ENCODE measurements around the gene ZDHHC14. TPM values are rescaled to one million over a fixed set of nuclear protein-coding genes. Genes with fewer than 3 reads are reported as not detected.
"Not testable (repeated sequence)": the region's sequence is repeated elsewhere in the genome, so short reads cannot be mapped to it uniquely, and the experiment has no call there.

ZDHHC14 gene
- polyA plus RNA-seq, 4 donors, result 20.1 to 27.9 (median 22.5) TPM

DNA sequence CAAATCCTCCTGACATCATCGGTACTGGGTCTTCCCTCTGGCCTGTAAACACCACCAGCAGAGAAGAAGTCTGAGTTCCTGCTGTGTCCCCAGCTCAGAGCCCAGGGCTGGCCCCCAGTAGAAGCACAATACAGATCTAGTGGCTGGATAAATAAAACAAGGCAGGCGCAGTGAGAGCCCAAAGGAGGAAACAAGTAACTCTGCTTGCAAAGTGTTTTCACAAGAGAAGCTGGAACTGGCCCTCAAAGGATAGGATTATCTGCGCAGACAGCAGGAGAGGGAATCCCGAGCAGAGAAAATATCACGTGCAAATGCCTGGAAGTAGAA is 205.1 kb downstream of the ZDHHC14 start:
- no peak for DNase-seq (ENCODE audit: low read depth in 4 of 4, low spot score in 3 of 4)

DNA sequence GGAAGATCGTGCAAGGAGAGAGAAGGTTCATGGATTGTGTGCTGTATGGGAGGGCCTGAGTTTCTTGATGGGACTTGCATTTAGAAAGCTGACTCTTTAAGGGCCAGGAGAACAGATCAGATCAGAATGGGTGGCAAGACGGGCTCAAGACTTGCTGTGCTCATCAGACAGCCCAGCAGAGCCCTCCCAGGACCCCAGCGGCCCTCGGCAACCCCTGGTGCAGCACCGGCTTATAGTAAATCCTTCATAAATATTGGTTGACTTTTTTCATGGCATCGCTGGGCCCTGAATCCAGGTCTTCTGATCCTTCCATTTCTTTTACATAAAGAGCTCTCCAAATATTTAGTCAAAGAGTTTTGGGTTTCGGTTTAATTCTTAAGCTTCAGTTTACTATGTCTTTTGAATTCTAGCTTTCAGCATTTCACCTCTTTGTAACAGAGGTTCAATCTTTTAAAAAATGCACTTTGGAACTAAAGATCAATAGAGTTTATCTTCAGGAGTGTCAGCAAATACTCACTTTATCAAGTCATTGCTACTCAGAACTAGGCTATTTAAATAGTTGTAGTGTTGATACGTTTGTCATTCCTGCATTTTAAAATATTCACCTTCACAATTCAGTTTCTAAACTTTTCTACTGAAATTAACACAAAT is 205.6 kb downstream of the ZDHHC14 start:
- no peak for DNase-seq (ENCODE audit: low read depth in 4 of 4, low spot score in 3 of 4)

DNA sequence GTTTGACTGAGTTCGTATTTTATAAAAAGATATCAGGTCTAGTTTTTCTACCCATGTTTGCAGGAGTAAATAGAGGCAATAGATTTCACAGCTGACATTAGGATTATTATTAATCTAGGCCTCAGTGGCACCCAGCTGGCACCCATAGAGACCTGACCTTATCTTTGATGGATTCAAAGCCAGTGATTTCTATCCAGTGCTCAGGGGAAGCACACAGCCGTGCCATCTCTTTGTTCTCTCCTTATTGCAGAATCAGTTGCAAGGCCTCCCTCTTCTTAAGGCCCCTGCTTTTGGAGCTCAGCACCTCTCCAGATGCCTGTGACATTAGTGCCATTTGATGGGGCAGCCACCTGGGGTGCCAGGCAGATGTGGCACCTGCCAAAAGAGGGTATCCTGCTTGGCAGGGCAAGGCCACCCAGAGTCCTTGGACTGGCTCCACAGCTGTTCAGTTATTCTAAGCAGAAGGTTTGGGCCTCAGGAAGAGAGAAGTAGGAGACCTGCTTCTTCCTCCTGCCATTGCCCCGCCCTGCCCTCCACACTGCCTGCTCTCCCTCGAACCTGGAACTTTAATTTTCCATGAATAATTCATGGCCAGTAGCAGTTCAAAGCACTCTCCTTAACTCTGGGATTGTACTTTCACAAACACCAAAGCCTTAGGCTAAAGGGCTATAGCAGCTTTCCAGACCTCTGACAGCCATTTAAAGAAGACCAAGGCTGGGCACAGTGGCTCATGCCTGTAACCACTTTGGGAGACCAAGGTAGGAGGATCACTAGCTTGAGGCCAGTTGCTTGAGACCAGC is 206.3 kb downstream of the ZDHHC14 start:
- DNase-seq (ENCODE audit: low read depth in 4 of 4, low spot score in 3 of 4), result no peak

DNA sequence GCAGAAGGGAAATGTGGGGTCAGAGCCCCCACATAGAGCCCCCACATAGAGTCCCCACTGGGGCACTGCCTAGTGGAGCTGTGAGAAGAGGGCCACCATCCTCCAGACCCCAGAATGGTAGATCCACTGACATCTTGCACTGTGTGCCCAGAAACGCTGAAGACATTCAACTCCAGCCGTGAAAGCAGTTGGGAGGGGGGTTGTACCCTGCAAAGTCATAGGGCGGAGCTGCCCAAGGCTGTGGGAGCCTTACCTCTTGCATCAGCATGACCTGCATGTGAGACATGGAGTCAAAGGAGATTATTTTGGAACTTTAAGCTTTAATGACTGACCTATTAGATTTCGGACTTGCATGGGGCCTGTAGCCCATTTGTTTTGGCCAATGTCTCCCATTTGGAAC is 209.7 kb downstream of the ZDHHC14 start:
- DNase-seq (ENCODE audit: low read depth in 4 of 4, low spot score in 3 of 4), result not testable (repeated sequence)

DNA sequence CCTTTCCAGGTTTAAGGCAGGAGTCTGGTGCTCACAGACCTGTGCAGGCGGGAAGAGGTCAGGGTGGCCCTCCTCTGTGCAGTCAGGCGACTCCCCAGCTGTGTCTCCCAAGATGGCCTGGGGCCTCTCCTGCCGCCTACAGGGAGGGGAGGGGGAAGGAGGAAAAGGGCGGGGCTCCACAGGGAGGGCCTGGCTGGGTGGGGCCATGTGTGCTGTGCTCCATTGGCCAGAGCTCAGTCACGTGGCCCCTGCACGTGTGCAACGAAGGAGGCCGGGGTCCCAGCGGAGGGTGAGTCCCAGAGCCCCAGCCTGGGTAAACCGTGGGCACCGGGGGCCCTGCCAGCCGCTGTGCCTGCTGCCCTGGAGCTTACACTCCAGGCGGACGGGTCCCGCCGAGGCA is 211.6 kb downstream of the ZDHHC14 start:
- no peak for DNase-seq (ENCODE audit: low read depth in 4 of 4, low spot score in 3 of 4)

DNA sequence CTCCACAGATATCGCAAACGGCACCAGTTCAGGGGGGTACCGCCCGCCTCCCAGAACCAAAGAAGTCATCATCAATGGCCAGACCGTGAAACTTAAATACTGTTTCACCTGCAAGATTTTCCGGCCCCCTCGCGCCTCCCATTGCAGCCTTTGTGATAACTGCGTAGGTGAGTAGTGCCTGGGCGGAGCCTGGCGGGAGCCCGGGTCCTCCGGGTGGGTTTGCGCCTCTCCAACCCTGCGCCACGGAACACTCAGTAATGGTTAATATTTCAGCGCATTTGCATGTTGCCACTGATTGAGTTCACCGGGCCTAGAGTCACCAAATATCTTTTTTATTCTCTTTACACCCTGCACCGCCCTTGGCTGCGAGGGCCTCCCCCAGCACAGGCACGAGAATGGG is 212.0 kb downstream of the ZDHHC14 start:
- DNase-seq (ENCODE audit: low read depth in 4 of 4, low spot score in 3 of 4), result no peak

DNA sequence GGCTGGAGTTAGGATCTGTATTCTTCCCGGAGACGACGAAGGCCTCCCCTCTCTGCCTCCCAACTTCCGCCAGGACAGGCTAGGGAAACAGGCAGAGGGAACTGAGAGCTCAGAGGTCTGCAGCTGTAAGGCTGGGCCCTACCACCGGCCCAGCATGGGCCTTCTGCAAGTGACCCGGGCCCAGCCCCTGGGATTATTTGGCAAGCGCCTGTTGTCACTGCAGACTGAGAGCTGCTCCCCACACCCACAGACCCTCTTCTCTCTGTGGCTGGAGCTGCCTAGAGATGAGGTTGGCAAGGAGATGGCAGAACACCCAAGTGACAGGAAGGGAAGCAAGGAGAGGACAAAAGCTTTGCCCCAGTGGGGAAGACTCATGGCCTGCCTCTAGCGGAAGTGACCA is 212.6 kb downstream of the ZDHHC14 start:
- no peak for DNase-seq (ENCODE audit: low read depth in 4 of 4, low spot score in 3 of 4)

DNA sequence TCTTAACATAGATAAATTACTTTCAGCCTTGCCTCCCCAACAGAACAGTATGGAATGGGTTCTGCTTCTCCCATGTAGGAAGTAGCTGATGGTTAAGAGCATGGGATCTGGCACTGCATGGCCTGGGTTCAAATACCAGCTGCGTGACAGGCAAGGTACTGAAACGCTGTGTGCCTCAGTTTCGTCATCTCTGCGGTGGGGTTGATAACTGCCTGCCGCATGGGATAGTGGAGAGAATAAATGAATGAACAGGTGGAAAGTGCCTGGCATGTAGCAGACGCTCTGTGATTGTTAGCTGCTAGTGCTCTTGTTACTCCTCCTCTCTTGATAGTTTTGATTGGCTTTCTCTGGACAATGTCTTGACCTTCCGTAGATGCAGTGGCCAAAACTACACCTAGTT is 213.3 kb downstream of the ZDHHC14 start:
- DNase-seq (ENCODE audit: low read depth in 4 of 4, low spot score in 3 of 4), result no peak

DNA sequence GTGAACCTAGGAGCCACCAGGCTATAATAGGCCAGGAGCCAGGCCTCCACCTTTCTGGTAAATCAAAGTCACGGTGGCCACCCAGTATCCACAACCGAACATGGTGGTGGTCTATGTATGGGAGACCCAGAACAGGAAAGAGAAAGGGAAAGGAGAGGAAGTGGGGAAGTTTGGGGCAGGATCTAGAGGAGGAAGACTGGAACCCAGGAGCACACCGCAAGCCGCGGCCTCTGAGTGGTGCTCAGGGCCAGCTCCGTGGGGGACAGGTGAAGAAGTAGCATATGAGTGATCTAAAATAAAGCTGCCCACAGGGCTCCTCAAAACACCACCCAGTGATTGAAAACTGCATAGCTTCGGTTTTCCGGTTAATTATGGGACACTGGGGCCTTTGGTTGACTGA is 214.8 kb downstream of the ZDHHC14 start:
- no peak for DNase-seq (ENCODE audit: low read depth in 4 of 4, low spot score in 3 of 4)

DNA sequence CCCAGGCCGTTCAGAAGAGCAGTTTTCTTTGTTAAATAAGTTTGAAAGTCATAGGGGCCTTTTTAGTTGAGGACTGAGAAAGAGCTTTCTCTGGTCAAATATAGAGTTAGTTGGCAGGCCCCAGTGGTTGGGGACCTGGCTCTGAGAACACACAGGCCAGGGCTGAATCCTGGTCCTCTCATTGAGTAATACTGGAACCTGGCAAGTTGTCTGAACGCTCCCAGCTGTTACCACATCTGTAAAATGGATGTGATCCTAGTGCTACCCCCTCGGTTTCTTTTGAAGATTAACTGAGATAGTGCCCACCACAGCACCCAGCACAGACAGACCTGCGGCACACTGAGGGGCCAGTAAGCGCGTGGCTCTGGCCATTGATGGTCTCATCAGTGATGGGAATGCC is 215.5 kb downstream of the ZDHHC14 start:
- no peak for DNase-seq (ENCODE audit: low read depth in 4 of 4, low spot score in 3 of 4)

DNA sequence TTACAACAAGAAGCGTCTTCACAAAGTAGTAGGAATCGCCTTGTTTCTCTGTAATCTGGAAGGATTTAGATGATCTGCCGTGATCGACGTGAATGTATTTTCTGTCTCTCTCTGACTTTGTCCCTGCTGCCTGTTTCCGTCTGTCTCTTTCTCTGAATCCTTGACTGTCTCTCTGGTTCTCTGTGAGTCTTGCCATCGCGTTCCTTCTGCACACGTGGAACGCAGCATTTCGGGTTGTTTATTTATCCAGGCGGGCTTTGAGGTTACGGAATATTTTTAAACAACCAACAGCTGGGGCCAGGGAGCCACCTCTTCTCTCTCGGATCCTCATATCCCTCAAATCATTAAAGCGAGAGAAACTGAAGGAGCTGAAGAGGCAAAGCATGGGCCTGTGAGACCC is 215.9 kb downstream of the ZDHHC14 start:
- no peak for DNase-seq (ENCODE audit: low read depth in 4 of 4, low spot score in 3 of 4)

DNA sequence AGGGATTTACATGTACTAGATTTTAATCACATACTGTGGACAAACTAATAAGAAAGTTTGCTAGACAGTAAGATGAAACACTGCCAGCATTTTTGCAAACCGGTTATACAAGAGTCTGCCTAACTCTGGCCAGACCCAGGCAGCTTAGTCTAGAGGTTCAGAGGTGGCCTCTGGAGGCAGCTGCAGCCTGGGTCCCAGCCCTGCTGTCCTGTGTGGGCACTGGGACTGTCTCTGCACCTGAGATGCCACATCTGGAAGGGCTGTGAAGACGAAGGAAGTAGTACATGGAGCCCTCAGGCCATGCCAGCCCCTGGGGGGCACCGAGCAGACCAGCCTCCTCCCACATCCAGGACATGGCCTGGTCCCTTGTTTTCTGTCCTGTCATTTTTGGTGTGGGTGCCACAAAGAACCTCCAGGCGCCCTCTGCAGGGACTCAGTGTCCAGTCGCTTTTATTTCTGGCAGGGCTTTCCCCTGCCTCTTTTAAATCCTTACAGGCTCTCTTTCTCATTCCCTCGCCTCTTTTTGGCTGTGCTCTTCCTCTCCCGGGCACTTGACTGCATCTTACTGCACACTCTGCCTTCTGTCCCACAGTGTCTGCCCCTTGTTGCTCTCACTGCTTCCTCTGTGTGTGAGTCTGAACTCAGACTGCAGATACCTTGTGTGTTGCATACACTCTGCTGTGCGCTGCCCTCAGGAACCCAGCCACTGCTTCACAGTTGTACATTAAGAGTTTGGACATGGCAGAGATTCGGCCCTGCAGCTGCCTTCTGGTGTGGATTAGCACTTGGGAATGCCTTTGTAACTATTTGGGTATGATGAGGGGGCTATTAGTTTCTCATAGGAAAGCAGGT is 216.7 kb downstream of the ZDHHC14 start:
- peak in 1 of 4 donors; percentile 37 for DNase-seq (ENCODE audit: low read depth in 4 of 4, low spot score in 3 of 4)

DNA sequence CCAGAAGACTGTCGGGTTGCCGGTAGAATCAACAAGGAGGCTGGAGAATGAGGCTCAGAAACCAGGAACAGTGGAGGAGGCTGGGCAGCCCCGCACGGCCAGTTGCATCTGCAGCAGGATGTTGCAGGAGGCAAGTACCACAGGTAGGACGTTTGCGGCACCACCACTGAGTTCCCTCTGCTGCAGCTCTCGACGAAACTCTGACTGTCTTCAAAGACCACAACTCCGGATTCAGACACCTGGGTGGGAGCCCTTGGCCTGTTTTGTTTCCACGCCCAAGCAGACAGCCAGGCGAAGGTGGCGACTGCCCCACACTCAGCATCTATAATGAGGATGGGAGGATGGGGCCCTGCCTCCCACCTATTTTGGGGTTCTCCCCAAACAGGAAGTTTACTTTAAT is 218.2 kb downstream of the ZDHHC14 start:
- DNase-seq (ENCODE audit: low read depth in 4 of 4, low spot score in 3 of 4), result no peak

DNA sequence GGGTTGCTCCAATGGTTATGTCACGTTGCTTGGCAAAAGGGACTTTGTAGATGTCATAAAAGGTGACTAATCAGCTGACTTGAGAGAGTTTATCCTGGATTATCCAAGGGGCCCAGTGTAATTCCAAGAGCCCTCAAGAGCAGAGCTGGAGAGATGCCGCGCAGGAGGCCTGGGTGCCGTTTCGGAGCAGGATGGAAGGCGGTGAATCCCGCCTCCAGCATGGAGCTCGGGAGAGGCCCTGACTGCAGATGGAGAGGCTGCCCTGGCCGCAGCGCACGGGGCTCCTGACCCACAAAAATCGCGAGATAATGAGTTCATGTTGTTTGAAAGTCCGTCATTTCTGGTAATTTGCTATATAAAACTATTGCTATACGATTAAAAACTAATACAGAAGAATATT is 219.8 kb downstream of the ZDHHC14 start:
- no peak for DNase-seq (ENCODE audit: low read depth in 4 of 4, low spot score in 3 of 4)

DNA sequence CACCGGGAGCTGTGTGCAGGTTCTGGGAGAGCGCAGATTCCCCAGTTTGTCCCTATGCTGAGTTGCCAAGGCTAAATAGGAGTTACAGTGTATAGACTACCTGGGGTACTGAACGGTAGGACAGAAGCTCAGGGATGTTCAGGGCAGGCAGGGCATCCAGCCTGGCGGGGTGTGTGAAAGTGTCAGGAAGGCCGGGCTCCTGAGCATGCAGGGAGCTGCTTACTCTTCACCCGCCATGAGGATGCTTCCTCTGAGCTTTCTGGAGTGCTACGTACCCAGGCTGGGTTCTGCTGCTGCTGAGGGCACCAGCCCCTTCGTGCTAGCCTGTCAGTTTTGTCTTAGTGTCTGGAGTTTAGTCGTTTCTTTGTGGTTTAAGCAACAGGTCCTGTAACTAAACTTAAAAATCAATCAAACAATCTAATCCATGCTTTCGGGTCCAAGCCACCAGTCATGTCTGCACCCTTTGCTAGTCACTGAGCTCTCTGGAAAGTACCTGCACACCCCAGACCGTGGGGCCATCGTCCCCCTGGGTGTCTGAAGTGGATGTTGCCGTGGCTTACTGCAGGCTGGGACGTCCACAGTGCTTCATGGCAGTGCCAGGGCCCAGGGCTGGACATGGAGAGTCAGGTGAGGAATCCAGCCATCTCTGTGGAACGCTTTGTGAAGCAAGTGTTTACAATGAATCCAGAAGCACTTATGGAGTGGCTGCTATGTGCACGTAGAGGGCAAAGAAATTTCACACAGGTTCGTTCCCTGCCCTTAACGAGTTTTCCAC is 221.7 kb downstream of the ZDHHC14 start:
- DNase-seq (ENCODE audit: low read depth in 4 of 4, low spot score in 3 of 4), result no peak

DNA sequence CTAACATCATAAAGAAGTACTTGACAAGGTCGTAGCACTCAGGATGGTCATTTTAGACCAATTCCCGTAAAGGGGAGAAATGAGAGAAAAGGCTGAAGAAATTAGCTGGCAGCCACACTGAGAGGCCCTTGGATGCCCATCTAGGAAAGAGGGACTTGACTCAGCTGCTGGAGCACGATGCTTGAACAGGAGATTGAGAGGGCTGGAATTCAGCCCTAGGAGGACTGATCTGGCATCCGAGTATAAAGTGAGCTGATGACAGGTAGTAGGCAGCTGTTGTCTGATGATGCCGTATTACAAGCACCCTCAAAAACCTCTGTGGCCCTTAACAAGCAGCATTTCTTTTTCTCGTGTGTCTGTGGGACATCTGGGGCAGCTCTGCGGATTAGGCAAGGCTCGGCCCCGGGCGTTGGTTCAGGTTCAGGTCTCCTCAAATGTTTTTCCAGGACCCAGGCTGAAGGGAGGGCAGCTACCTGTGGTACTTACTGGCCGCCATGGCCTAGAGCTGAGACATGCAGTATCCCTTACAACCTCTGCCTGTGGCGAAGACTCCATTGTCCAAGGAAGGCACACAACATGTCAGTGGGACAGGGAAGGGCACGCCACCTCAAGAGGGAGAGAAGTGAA is 222.4 kb downstream of the ZDHHC14 start:
- no peak for DNase-seq (ENCODE audit: low read depth in 4 of 4, low spot score in 3 of 4)

DNA sequence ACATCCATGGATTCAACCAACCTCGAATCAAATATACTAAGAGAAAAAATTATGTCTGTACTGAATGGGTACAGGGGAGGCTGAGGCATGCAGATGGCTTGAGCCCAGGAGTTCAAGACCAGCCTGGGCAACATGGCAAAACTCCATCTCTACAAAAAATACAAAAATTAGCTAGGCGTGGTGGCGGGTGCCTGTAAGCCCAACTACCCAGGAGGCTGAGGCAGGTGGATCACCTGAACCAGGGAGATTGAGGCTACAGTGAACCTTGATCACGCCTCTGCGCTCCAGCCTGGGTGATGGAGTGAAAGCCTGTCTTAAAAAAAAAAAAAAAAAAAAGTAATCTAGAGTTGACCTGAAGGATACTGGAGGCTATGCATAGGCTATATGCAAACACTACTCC is 223.0 kb downstream of the ZDHHC14 start:
- no peak for DNase-seq (ENCODE audit: low read depth in 4 of 4, low spot score in 3 of 4)

DNA sequence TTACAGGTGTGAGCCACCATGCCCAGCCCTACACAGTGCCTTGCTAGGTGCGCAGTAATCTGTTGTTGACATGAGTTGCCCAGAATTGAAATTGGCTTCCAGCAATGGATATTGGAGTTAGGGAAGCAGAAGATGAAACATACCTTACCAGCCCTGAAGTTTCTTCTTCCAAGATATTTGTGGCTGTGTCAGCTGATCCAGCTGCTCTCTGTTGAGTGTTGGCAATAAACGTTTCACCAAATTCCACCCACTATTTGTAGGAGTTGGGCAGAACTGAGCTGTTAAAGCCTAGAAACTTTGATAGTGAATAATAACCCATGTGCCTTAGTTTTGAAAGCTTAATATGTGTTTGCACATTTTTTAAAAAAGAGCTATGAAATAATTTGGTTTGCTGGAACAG is 223.8 kb downstream of the ZDHHC14 start:
- DNase-seq (ENCODE audit: low read depth in 4 of 4, low spot score in 3 of 4), result no peak

DNA sequence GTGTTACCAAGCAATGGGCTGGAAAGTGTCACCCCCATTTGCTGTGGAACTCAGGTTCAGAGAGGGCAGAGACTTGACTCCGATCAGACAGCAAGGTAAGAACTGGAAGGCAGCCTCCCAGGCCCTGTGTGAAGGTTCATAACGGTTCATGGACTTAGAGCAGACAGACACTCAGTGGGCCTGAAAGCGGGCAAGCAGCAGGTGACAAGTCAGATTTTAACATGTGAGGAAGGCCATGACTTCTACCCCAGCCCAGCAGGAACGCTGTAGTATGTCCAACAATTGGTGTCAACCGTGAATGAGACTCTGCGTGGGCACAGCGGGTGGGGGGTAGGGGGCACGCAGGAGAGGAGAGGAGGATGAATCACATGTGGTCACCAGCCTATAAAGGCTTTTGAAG is 224.5 kb downstream of the ZDHHC14 start:
- no peak for DNase-seq (ENCODE audit: low read depth in 4 of 4, low spot score in 3 of 4)

DNA sequence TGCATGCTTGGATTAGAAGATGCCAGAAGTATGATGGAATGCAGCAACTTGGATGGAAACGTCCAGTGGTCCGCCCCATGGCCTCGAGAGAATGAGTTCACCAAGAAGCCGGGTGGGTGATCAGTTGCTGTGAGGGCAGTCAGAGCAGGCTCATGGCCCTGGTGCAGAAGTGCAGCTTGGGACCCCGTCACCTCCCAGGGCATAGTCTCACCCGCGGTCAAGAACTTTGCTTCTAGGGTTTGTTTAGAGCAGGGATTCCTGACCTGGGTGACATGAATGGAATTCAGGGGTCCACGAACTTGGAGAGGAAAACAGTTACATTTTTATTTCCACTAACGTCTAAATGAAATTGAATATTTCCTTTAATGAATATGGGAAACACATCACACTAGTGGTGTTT is 225.5 kb downstream of the ZDHHC14 start:
- no peak for DNase-seq (ENCODE audit: low read depth in 4 of 4, low spot score in 3 of 4)
